H1 (cell line): ENCODE results near the gene SCIMP. TPM values are rescaled to one million over a fixed set of nuclear protein-coding genes. Genes with fewer than 3 reads are reported as not detected.

Source experiments
- BRCA1 ChIP-seq: IDR thresholded peaks from 2 replicates; pipeline ENCODE4 v1.6.1; 2012; ENCODE audit warnings: low read depth, low read length, improper control_type of control experiment
- GTF2F1 ChIP-seq: IDR thresholded peaks from 2 replicates; pipeline ENCODE4 v1.6.1; 2012; ENCODE audit warnings: low read depth, low read length, improper control_type of control experiment, borderline replicate concordance
- HDAC6 ChIP-seq: IDR thresholded peaks from one replicate; pipeline ENCODE4 v1.7.1; 2012; ENCODE audit warnings: low read depth, mild to moderate bottlenecking, inconsistent platforms, low read length, moderate library complexity
- JUND ChIP-seq: IDR thresholded peaks from 2 replicates; pipeline ENCODE4 v1.6.1; 2011; ENCODE audit warnings: mild to moderate bottlenecking, improper control_type of control experiment, low read length
- KDM4A ChIP-seq: IDR thresholded peaks from one replicate; pipeline ENCODE4 v1.7.1; 2012; ENCODE audit warnings: low read depth, mild to moderate bottlenecking, moderate library complexity, low read length, inconsistent platforms; ENCODE audit not compliant: severe bottlenecking
- MAFK ChIP-seq: IDR thresholded peaks from 2 replicates; pipeline ENCODE4 v1.6.1; 2012; ENCODE audit warnings: low read depth, mild to moderate bottlenecking, improper control_type of control experiment, low read length
- PHF8 ChIP-seq: fragments of 200-600 bp; sonication (generic); conservative IDR thresholded peaks from 2 replicates; pipeline ENCODE4 v1.7.1; 2012; ENCODE audit warnings: low read depth, mild to moderate bottlenecking, inconsistent platforms, low read length, moderate library complexity
- POLR2AphosphoS5 ChIP-seq: IDR thresholded peaks from 2 replicates; pipeline ENCODE4 v1.6.1; 2011; ENCODE audit warnings: low read depth, low read length
- RNF2 ChIP-seq: fragments of 200-900, 300-1000 bp; sonication (generic); IDR thresholded peaks from 2 replicates; pipeline ENCODE4 v1.7.1; 2016; ENCODE audit warnings: borderline replicate concordance, low read depth, mild to moderate bottlenecking, antibody characterized with exemption, low read length; ENCODE audit not compliant: poor library complexity, severe bottlenecking; ENCODE audit errors: missing control alignments
- SP1 ChIP-seq: IDR thresholded peaks from 2 replicates; pipeline ENCODE4 v1.6.1; 2011; ENCODE audit warnings: low read depth, low read length
- TCF12 ChIP-seq: IDR thresholded peaks from 2 replicates; pipeline ENCODE4 v1.6.1; 2011; ENCODE audit warnings: low read depth, mild to moderate bottlenecking, low read length
- TEAD4 ChIP-seq: IDR thresholded peaks from 2 replicates; pipeline ENCODE4 v1.6.1; 2012; ENCODE audit warnings: low read depth, low read length, inconsistent platforms, mixed read lengths
- YY1 ChIP-seq: IDR thresholded peaks from 2 replicates; pipeline ENCODE4 v1.6.1; 2011; ENCODE audit warnings: low read depth, mild to moderate bottlenecking, low read length
- polyA plus RNA-seq, 7 experiments: library from polyadenylated mRNA; depleted of rRNA in 3 of 7; stranded (reverse) in 5 of 7; unstranded in 2 of 7; fragments of >200 nt in 5 of 7; fragments of 200-250 nt in 2 of 7; gene quantifications; 1 replicate in 5 of 7; 2 replicates in 1 of 7; 4 replicates in 1 of 7; pipeline versions ENCODE4 v1.2.1 to v1.2.3, GENCODE V29; 2011 to 2013; ENCODE audit warnings: missing spikeins in 2 of 7, mixed read lengths in 2 of 7
- total RNA-seq: library from RNA; stranded (reverse); fragmentation: NEBNext Ultra II Directional; extraction: Animal tissue kit (Norgen Biotek cat#: 25700); gene quantifications from 2 replicates; pipeline ENCODE4 v1.2.1, GENCODE V29; 2021
- TF ChIP-seq, protein P1 (sequence below), 3 experiments: IDR thresholded peaks; 1 replicate in 2 of 3; 2 replicates in 1 of 3; pipeline versions ENCODE4 v1.5.1 to v1.6.1; 2011; ENCODE audit warnings: low read length in 3 of 3, mild to moderate bottlenecking in 3 of 3, inconsistent platforms in 2 of 3, low read depth in 1 of 3, moderate library complexity in 1 of 3; ENCODE audit not compliant: insufficient read depth in 1 of 3; ENCODE audit errors: control extremely low read depth in 1 of 3
- TF ChIP-seq, protein P2 (sequence below): IDR thresholded peaks from 2 replicates; pipeline ENCODE4 v1.6.1; 2011; ENCODE audit warnings: low read depth, mild to moderate bottlenecking, low read length; ENCODE audit not compliant: insufficient read depth
- TF ChIP-seq, protein P3 (sequence below): IDR thresholded peaks from 2 replicates; pipeline ENCODE4 v1.6.1; 2011; ENCODE audit warnings: low read length, improper control_type of control experiment
- TF ChIP-seq, protein P4 (sequence below): IDR thresholded peaks from 2 replicates; pipeline ENCODE4 v1.6.1; 2012; ENCODE audit warnings: low read length, inconsistent platforms

The SCIMP gene
- total and polyA plus RNA-seq, 2 of the 8 experiments (the other 6 are each of a cell fraction or from before 2014, with no cell fraction given), result not detected

DNA sequence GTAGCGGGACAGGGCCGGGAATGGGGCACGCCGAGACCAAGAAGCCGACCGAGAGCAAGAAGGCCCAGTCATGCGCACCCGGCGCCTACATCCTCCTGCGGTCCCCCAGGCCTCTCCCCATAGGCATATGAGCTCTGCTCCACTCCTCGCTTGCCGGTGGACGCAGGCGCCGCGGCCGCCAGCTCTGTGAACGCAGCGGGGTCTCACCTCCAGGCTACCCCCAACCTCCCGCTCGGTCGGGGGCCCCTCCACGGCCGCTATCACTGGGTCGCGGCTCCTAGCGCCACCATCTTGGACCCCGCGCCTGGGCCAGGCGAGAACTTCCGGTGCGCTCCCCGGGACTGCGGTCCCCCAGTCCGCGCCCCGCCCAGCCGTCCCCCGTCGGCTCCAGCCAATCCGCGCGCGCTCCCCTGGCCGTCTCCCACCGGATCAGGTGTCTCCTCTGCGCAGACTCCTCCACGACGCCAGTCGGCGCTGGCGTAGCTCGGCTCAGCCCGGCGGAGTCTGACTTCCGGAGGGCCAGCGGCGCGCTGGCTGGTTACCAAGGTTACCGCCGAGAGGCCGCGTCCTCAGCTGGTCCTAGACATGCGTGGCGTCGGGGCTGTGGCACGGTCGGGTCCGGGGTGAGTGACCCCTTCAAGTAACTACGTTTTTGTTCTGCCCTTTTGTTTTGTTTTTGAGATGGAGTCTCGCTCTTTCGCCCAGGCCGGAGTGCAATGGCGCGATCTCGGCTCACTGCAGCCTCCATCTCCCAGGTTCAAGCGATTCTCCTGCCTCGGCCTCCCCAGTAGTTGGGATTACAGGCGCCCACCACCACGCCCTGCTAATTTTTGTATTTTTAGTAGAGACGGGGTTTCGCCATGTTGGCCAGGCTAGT, 42.9 kb downstream of the SCIMP start, which contains the start of gene ZNF594 (continued):
- TF ChIP-seq, protein P1, sequence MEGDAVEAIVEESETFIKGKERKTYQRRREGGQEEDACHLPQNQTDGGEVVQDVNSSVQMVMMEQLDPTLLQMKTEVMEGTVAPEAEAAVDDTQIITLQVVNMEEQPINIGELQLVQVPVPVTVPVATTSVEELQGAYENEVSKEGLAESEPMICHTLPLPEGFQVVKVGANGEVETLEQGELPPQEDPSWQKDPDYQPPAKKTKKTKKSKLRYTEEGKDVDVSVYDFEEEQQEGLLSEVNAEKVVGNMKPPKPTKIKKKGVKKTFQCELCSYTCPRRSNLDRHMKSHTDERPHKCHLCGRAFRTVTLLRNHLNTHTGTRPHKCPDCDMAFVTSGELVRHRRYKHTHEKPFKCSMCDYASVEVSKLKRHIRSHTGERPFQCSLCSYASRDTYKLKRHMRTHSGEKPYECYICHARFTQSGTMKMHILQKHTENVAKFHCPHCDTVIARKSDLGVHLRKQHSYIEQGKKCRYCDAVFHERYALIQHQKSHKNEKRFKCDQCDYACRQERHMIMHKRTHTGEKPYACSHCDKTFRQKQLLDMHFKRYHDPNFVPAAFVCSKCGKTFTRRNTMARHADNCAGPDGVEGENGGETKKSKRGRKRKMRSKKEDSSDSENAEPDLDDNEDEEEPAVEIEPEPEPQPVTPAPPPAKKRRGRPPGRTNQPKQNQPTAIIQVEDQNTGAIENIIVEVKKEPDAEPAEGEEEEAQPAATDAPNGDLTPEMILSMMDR (IDR thresholded peaks at IDR 0.05; ENCODE audit: control extremely low read depth in 1 of 3, insufficient read depth in 1 of 3, low read depth in 1 of 3, low read length in 3 of 3), result peak; percentile 77 to 88 (median 81)
- TF ChIP-seq MAFK, result no peak
- TF ChIP-seq PHF8, result peak; percentile 100
- TF ChIP-seq BRCA1, result no peak
- no peak for TF ChIP-seq TCF12
- TF ChIP-seq TEAD4, result no peak
- TF ChIP-seq SP1, result no peak
- TF ChIP-seq HDAC6, result no peak
- no peak for TF ChIP-seq GTF2F1
- TF ChIP-seq POLR2AphosphoS5, result peak; percentile 75; the same call in 1 of the 2 replicates
- TF ChIP-seq, protein P2, sequence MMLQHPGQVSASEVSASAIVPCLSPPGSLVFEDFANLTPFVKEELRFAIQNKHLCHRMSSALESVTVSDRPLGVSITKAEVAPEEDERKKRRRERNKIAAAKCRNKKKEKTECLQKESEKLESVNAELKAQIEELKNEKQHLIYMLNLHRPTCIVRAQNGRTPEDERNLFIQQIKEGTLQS, result no peak
- TF ChIP-seq KDM4A, result peak; percentile 84
- TF ChIP-seq, protein P3, sequence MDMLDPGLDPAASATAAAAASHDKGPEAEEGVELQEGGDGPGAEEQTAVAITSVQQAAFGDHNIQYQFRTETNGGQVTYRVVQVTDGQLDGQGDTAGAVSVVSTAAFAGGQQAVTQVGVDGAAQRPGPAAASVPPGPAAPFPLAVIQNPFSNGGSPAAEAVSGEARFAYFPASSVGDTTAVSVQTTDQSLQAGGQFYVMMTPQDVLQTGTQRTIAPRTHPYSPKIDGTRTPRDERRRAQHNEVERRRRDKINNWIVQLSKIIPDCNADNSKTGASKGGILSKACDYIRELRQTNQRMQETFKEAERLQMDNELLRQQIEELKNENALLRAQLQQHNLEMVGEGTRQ, result no peak
- TF ChIP-seq RNF2, result no peak
- peak; percentile 91 for TF ChIP-seq YY1
- TF ChIP-seq, protein P4, sequence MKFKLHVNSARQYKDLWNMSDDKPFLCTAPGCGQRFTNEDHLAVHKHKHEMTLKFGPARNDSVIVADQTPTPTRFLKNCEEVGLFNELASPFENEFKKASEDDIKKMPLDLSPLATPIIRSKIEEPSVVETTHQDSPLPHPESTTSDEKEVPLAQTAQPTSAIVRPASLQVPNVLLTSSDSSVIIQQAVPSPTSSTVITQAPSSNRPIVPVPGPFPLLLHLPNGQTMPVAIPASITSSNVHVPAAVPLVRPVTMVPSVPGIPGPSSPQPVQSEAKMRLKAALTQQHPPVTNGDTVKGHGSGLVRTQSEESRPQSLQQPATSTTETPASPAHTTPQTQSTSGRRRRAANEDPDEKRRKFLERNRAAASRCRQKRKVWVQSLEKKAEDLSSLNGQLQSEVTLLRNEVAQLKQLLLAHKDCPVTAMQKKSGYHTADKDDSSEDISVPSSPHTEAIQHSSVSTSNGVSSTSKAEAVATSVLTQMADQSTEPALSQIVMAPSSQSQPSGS, result 0 out of 2 replicates have a peak, but pooled peaks have one; percentile 30
- TF ChIP-seq JUND, result 0 out of 2 replicates have a peak, but pooled peaks have one; percentile 39
